Nephron progenitor cell (in vitro differentiated cells): ENCODE measurements around the gene PRSS12.

Source experiments
- DNase-seq: peaks from one replicate; pipeline ENCODE4 v3.0.0; 2021
- H3K27ac Mint-ChIP-seq: 2 replicates; pipeline ENCODE4 v1.8.0; 2021; ENCODE audit warnings: mild to moderate bottlenecking, moderate library complexity, mixed read lengths
- H3K27me3 Mint-ChIP-seq: 2 replicates; pipeline ENCODE4 v1.8.0; 2021; ENCODE audit warnings: mild to moderate bottlenecking, low read depth, mixed read lengths; ENCODE audit not compliant: poor library complexity
- H3K36me3 Mint-ChIP-seq: 2 replicates; pipeline ENCODE4 v1.8.0; 2021; ENCODE audit warnings: low read depth, mixed read lengths
- H3K4me1 Mint-ChIP-seq: 2 replicates; pipeline ENCODE4 v1.8.0; 2021; ENCODE audit warnings: mixed read lengths
- H3K4me3 Mint-ChIP-seq: 2 replicates; pipeline ENCODE4 v1.8.0; 2021; ENCODE audit warnings: mild to moderate bottlenecking, moderate library complexity, mixed read lengths
- H3K9me3 Mint-ChIP-seq: 2 replicates; pipeline ENCODE4 v1.8.0; 2021; ENCODE audit warnings: mild to moderate bottlenecking, moderate library complexity, mixed read lengths
- TF ChIP-seq, protein P1 (sequence below): fragments of 200-600 bp; sonication (generic); IDR thresholded peaks from 2 replicates; pipeline ENCODE4 v1.5.0; 2021; ENCODE audit warnings: antibody characterized with exemption

The PRSS12 gene

DNA sequence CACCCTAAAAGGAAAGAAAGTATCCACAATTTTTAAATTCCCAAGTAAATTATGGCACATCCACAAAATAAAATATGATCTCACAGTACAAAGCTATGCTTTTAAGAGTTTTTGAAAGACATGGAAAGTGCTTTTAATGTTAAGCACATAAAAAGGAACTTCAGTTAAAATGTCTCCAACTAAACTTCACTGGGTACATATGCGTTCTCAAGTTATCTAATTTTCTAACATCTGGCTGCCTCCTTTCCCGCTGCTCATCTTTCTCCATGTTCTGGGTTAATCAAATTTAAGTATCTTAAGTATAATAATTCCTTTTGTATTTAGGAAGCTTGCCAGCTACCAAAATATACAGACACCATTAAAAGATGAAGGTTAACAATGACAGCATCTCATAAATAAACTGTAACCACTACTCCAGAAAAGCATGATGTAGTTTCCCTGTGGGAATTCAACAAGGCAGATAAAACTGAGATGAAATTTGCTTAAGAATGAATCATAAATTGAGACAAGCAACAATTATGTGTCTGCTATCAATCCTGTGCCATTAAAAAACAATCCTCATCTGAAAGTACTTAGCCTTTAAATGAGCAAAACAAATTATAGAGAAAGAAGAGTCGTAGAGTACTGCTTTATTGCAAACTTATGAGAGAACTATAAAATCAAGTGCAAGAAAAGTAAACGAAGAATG lies 25.1 kb downstream of the PRSS12 start:
- H3K36me3 Mint-ChIP-seq = no peaks in the 10 kb centered on the region
- H3K4me3 Mint-ChIP-seq = no peak overlapping the region
- no peaks in the 10 kb centered on the region for H3K9me3 Mint-ChIP-seq
- no peak for DNase-seq
- H3K27ac Mint-ChIP-seq = no peak overlapping the region
- TF ChIP-seq, protein P1, sequence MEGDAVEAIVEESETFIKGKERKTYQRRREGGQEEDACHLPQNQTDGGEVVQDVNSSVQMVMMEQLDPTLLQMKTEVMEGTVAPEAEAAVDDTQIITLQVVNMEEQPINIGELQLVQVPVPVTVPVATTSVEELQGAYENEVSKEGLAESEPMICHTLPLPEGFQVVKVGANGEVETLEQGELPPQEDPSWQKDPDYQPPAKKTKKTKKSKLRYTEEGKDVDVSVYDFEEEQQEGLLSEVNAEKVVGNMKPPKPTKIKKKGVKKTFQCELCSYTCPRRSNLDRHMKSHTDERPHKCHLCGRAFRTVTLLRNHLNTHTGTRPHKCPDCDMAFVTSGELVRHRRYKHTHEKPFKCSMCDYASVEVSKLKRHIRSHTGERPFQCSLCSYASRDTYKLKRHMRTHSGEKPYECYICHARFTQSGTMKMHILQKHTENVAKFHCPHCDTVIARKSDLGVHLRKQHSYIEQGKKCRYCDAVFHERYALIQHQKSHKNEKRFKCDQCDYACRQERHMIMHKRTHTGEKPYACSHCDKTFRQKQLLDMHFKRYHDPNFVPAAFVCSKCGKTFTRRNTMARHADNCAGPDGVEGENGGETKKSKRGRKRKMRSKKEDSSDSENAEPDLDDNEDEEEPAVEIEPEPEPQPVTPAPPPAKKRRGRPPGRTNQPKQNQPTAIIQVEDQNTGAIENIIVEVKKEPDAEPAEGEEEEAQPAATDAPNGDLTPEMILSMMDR = no peak
- no peaks in the 10 kb centered on the region for H3K27me3 Mint-ChIP-seq
- H3K4me1 Mint-ChIP-seq = peaks cover 9% of the 10 kb centered on the region

DNA sequence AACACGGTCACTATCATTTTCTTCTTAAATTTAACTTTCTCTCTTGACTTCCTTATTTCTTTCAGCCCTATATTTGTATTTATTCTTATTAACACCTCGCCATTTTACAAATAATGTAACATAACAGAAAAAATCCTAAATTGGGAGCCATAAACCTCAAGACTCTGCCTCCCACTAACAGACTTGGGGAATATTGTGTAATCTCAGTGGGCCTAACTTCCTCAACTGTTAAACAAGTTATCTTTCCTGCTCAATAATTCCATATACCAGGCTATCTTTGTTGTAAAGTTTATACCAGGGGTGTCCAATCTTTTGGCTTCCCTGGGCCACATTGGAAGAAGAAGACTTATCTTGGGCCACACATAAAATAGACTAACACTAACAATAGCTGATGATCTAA lies 26.2 kb downstream of the PRSS12 start:
- H3K4me1 Mint-ChIP-seq = peaks cover 9% of the 10 kb centered on the region
- H3K9me3 Mint-ChIP-seq = no peaks in the 10 kb centered on the region
- H3K27ac Mint-ChIP-seq = no peak overlapping the region
- no peak overlapping the region for H3K4me3 Mint-ChIP-seq
- no peaks in the 10 kb centered on the region for H3K27me3 Mint-ChIP-seq
- DNase-seq = no peak
- TF ChIP-seq, protein P1 = no peak
- H3K36me3 Mint-ChIP-seq = no peaks in the 10 kb centered on the region

DNA sequence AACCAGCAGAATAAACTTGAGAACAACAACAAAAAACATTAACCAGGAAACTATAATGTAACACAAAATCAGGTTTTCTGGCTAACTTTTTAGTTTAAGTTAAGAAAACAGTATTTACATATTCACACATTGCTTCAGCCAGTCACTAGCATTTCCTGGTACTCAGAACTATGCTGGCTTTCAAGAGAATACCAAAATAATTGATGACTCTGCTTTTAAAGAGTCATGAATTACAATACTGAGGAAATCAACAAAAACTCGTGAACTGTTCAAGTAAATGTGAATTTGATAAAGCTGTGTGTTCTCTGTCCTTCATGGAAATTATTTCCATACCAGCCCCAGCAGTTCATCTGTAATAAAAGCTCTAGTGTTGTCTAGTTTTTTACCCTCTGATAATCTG lies 27.4 kb downstream of the PRSS12 start:
- TF ChIP-seq, protein P1 = no peak
- H3K4me3 Mint-ChIP-seq = no peak overlapping the region
- no peaks in the 10 kb centered on the region for H3K27me3 Mint-ChIP-seq
- no peak for DNase-seq
- H3K36me3 Mint-ChIP-seq = no peaks in the 10 kb centered on the region
- H3K4me1 Mint-ChIP-seq = peaks cover 9% of the 10 kb centered on the region
- no peak overlapping the region for H3K27ac Mint-ChIP-seq
- H3K9me3 Mint-ChIP-seq = no peaks in the 10 kb centered on the region

DNA sequence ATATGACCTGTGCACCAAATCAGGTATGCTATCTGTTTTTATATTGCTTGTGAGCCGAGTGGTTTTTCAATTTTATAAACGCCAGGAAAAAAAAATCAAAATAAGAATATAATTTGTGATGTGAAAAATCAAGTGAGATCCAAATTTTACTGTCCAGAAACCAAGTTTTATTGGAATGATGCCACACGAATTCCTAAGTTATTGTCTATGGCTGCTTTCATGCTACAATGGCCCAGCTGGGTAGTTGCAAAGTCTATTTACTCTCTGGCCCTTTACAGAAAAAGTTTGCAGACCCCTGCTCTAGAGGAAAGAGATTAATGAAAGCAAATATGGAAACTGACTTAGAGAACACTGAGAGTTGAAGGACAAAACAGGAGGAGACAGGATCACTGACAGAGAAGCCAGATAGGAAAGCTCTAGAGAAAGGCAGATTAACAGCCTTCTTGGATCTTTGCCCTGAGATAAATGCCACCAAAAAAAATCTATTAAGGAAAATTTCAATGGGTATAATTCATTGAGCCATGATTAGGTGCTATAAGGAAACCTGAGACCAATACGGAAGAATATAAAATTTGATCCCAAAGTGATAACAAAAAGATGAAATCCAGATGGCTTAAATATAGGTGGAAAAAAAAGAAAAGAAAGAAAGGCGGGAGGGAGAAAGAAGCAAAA lies 29.8 kb downstream of the PRSS12 start:
- H3K4me3 Mint-ChIP-seq = no peak overlapping the region
- H3K27ac Mint-ChIP-seq = no peak overlapping the region
- H3K27me3 Mint-ChIP-seq = peaks cover 4% of the 10 kb centered on the region
- H3K4me1 Mint-ChIP-seq = no peaks in the 10 kb centered on the region
- H3K9me3 Mint-ChIP-seq = no peaks in the 10 kb centered on the region
- DNase-seq = no peak
- TF ChIP-seq, protein P1 = no peak
- no peaks in the 10 kb centered on the region for H3K36me3 Mint-ChIP-seq

DNA sequence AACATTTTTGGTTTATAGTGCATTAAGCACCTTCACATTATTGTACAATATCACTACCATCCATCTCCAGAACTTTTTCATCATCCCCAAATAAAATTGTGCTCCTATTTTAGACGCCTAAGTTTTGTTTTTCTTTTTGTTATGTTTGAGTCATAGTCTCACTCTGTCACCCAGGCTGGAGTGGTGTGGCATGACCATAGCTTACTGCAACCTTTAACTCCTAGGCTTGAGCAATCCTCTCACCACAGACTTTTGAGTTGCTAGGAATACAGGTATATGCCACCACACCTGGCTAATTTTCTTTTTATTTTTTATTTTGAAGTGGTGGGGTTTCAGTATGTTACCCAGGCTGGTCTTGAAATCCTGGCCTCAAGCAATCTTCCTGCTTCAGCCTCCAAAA lies 33.9 kb downstream of the PRSS12 start:
- TF ChIP-seq, protein P1 = no peak
- DNase-seq = no peak
- Mint-ChIP-seq H3K27ac (no peak overlapping the region), H3K9me3 (no peaks in the 10 kb centered on the region), H3K4me1 (no peaks in the 10 kb centered on the region), H3K27me3 (peaks cover 4% of the 10 kb centered on the region), H3K4me3 (no peak overlapping the region), H3K36me3 (no peaks in the 10 kb centered on the region)

DNA sequence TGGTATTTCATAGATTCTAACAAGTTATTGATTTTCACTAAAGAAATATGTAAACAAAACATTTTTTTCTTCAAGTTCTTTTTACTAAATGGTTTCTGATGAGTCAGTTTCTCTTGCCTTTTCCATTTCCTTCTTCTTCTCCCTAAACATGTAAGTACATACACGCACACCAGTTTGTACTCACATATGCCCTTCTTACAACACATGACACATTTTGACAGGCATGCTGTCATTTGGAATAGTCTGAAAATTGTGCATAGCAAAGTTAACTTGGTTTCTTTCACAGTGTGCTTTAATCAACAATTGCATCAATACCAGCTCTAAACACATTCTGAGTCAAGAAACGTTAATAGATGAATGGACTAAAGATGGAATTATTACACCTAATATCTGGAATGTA lies 35.1 kb downstream of the PRSS12 start:
- no peak overlapping the region for H3K27ac Mint-ChIP-seq
- peaks cover 4% of the 10 kb centered on the region for H3K27me3 Mint-ChIP-seq

More for the DNA sequence above, 35.1 kb downstream of the PRSS12 start:
- H3K4me1 Mint-ChIP-seq = no peaks in the 10 kb centered on the region
- TF ChIP-seq, protein P1 = no peak
- no peak for DNase-seq
- H3K9me3 Mint-ChIP-seq = no peaks in the 10 kb centered on the region
- no peaks in the 10 kb centered on the region for H3K36me3 Mint-ChIP-seq
- no peak overlapping the region for H3K4me3 Mint-ChIP-seq
